GM18861 (cell line): Measurements from ENCODE around the gene ZNF326.

Source experiments
- ATAC-seq: cut with Tn5 transposase; IDR thresholded peaks from one replicate; pipeline ENCODE4 v1.9.1; 2021; ENCODE audit not compliant: unreplicated experiment

Gene ZNF326

GRCh38 chr1:90074137-90074536 is 79.2 kb downstream of the ZNF326 start:
- ATAC-seq, result no peak

GRCh38 chr1:90074566-90074965 is 79.7 kb downstream of the ZNF326 start:
- ATAC-seq, result no peak

GRCh38 chr1:90074970-90075391 is 80.1 kb downstream of the ZNF326 start:
- no peak for ATAC-seq

- no peak for ATAC-seq
These were observed 89.1 kb downstream of the ZNF326 start for GRCh38 chr1:90083995-90084394.
